ENCODE results near the gene RPUSD3. TPM values are rescaled to one million over a fixed set of nuclear protein-coding genes. Genes with fewer than 3 reads are reported as not detected.

RPUSD3 gene
- total and polyA plus RNA-seq, 5 donors from 2014 or later = 21.1 to 72.3 (median 62.2) TPM

DNA sequence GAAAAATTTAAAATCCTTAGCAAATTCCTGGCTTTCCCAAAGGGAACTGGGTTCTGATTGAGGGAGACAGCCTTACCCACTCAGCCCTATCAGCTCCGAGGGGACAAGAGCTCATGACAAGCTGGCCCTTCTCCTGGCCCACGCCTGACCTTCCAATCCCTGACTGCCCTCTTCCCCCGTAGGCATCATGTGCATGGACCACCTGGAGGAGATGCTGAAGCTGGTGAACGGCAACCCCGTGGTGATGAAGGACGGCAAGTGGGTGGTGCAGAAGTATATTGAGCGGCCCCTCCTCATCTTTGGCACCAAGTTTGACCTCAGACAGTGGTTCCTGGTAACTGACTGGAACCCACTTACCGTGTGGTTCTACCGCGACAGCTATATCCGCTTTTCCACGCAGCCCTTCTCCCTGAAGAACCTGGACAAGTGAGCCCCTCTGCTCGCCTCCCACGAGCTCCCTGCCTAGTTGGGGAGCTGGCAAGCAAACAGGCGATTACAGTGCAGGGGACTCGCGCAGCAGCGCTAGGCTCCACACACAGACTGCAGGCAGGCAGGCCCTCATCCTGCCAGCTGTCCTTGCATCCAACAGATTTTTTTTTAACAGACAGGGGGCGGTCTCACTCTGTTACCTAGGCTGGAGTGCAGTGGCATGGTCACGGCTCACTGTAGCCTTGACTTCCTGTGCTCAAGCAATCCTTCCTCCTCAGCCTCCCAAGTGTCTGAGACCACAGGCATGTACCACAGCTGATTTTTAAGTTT is 16.8 kb downstream of the RPUSD3 start:
- Histone ChIP-seq H3K27me3 (ENCODE audit: control insufficient read depth, insufficient read depth, low read length) (no peaks in the 10 kb centered on the region), H3K4me3 (ENCODE audit: low read depth, low read length) (no peak overlapping the region), H3K4me1 (ENCODE audit: control insufficient read depth, insufficient read depth, low read length, poor library complexity, severe bottlenecking) (no peaks in the 10 kb centered on the region), H3K9me3 (ENCODE audit: control insufficient read depth in 2 of 2, low read length in 2 of 2) (no peaks in the 10 kb centered on the region), H3K36me3 (ENCODE audit: control insufficient read depth, insufficient read depth, low read length) (peaks cover 8% of the 10 kb centered on the region), H3K27ac (ENCODE audit: insufficient read depth, low read length, poor library complexity, severe bottlenecking) (no peak overlapping the region)
- DNase-seq (peak in 2 of 3 donors; percentile 29 to 71), ATAC-seq (ENCODE audit: low read depth in 2 of 2) (peak in 1 of 2 donors; percentile 46)
- Mint-ChIP-seq H3K27ac (peak overlapping the region in 1 of 3 donors; percentile 25), H3K4me3 (no peak overlapping the region), H3K27me3 (no peaks in the 10 kb centered on the region), H3K36me3 (peaks cover 8% of the 10 kb centered on the region), H3K9me3 (no peaks in the 10 kb centered on the region), H3K4me1 (peaks cover 0 to 16% (median 3%) of the 10 kb centered on the region in 4 donors)

DNA sequence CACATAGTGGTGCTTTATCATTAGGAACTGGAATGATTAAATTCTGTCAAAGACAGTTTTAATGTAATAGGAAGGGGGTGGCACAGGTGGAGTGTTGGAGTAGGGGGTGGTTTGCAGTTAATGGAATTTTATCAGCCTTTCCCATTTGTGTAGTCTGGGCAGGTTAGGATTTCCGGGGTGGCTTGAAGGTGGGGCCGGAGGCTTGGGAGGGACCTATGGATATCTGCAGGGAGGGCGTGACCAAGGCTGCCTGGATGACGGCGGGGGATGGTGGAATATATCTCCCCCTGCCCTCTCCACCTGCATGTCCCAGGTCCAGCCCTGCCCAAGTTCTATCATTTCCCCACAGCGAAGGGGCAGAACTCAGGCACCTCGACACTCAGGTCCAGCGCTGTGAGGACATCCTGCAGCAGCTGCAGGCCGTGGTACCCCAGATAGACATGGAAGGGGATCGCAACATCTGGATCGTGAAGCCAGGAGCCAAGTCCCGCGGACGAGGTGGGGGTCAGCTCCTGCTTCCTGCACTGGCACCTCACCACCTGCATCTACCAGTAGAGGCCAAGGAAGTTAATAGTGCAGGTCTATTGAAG is 18.3 kb downstream of the RPUSD3 start:
- H3K27me3 ChIP-seq (ENCODE audit: control insufficient read depth, insufficient read depth, low read length) = no peaks in the 10 kb centered on the region
- DNase-seq (no peak), ATAC-seq (ENCODE audit: low read depth in 2 of 2) (no peak)
- no peak overlapping the region for H3K27ac Mint-ChIP-seq
- H3K4me3 Mint-ChIP-seq = no peak overlapping the region
- H3K9me3 Mint-ChIP-seq = no peaks in the 10 kb centered on the region
- no peaks in the 10 kb centered on the region for H3K27me3 Mint-ChIP-seq
- H3K27ac ChIP-seq (ENCODE audit: insufficient read depth, low read length, poor library complexity, severe bottlenecking) = no peak overlapping the region
- H3K36me3 ChIP-seq (ENCODE audit: control insufficient read depth, insufficient read depth, low read length) = peaks cover 8% of the 10 kb centered on the region
- peaks cover 5% of the 10 kb centered on the region for H3K36me3 Mint-ChIP-seq
- H3K4me3 ChIP-seq (ENCODE audit: low read depth, low read length) = no peak overlapping the region
- H3K4me1 ChIP-seq (ENCODE audit: control insufficient read depth, insufficient read depth, low read length, poor library complexity, severe bottlenecking) = no peaks in the 10 kb centered on the region
- H3K4me1 Mint-ChIP-seq = peaks cover 0 to 9% (median 2%) of the 10 kb centered on the region in 4 donors
- H3K9me3 ChIP-seq (ENCODE audit: control insufficient read depth in 2 of 2, low read length in 2 of 2) = no peaks in the 10 kb centered on the region

DNA sequence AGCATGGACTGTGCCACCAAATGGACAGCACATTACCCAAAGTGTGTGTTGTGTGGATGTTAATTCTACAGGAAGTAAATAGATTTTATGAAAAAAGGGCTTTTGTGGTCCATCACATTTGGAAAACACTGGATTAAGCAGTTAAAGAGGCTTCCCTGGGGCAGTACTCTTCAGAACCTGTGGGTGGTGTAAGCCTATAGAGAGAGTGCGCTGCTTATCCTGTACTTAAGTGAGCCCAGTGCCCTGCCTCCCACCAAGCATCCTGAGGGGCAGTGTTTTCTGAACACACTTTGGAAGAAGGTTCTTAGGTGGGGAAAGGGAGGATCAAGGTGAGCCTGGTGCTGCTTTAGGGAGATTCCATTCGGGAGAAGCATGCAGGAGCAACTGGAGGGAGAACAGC is 22.9 kb downstream of the RPUSD3 start:
- Mint-ChIP-seq H3K27me3 (no peaks in the 10 kb centered on the region), H3K4me1 (peaks cover 0 to 5% (median 0%) of the 10 kb centered on the region in 4 donors), H3K27ac (no peak overlapping the region), H3K36me3 (peaks cover 11% of the 10 kb centered on the region), H3K4me3 (no peak overlapping the region), H3K9me3 (peaks cover 0 to 1% (median 0%) of the 10 kb centered on the region in 7 donors)
- Histone ChIP-seq H3K27me3 (ENCODE audit: control insufficient read depth, insufficient read depth, low read length) (no peaks in the 10 kb centered on the region), H3K4me1 (ENCODE audit: control insufficient read depth, insufficient read depth, low read length, poor library complexity, severe bottlenecking) (no peaks in the 10 kb centered on the region), H3K9me3 (ENCODE audit: control insufficient read depth in 2 of 2, low read length in 2 of 2) (no peaks in the 10 kb centered on the region), H3K27ac (ENCODE audit: insufficient read depth, low read length, poor library complexity, severe bottlenecking) (no peak overlapping the region), H3K4me3 (ENCODE audit: low read depth, low read length) (no peak overlapping the region), H3K36me3 (ENCODE audit: control insufficient read depth, insufficient read depth, low read length) (no peaks in the 10 kb centered on the region)
- DNase-seq = peak in 1 of 3 donors; percentile 19
- no peak for ATAC-seq (ENCODE audit: low read depth in 2 of 2)

DNA sequence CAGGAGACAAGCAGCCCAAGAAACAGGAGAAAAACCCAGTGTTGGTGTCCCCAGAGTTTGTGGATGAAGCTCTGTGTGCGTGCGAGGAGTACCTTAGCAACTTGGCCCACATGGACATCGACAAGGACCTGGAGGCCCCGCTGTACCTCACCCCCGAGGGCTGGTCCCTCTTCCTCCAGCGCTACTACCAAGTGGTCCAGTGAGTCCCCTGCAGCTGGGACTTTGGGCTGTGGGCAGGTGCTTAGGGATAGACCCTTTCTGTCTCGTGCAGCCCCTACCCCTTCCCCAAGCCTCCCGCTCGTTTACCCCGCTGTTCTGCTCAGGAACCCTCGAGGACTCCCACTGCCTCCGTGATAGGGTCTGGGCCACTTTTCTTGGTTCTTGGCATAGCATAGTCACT is 23.3 kb downstream of the RPUSD3 start:
- no peak for ATAC-seq (ENCODE audit: low read depth in 2 of 2)
- H3K36me3 ChIP-seq (ENCODE audit: control insufficient read depth, insufficient read depth, low read length) = no peaks in the 10 kb centered on the region
- no peak overlapping the region for H3K4me3 Mint-ChIP-seq
- peaks cover 11% of the 10 kb centered on the region for H3K36me3 Mint-ChIP-seq
- no peaks in the 10 kb centered on the region for H3K4me1 ChIP-seq (ENCODE audit: control insufficient read depth, insufficient read depth, low read length, poor library complexity, severe bottlenecking)
- H3K4me1 Mint-ChIP-seq = peaks cover 0 to 5% (median 0%) of the 10 kb centered on the region in 4 donors
- no peaks in the 10 kb centered on the region for H3K27me3 Mint-ChIP-seq
- peaks cover 0 to 1% (median 0%) of the 10 kb centered on the region in 7 donors for H3K9me3 Mint-ChIP-seq
- no peaks in the 10 kb centered on the region for H3K9me3 ChIP-seq (ENCODE audit: control insufficient read depth in 2 of 2, low read length in 2 of 2)
- no peaks in the 10 kb centered on the region for H3K27me3 ChIP-seq (ENCODE audit: control insufficient read depth, insufficient read depth, low read length)
- H3K4me3 ChIP-seq (ENCODE audit: low read depth, low read length) = no peak overlapping the region
- H3K27ac ChIP-seq (ENCODE audit: insufficient read depth, low read length, poor library complexity, severe bottlenecking) = no peak overlapping the region
- H3K27ac Mint-ChIP-seq = no peak overlapping the region
- DNase-seq = no peak

DNA sequence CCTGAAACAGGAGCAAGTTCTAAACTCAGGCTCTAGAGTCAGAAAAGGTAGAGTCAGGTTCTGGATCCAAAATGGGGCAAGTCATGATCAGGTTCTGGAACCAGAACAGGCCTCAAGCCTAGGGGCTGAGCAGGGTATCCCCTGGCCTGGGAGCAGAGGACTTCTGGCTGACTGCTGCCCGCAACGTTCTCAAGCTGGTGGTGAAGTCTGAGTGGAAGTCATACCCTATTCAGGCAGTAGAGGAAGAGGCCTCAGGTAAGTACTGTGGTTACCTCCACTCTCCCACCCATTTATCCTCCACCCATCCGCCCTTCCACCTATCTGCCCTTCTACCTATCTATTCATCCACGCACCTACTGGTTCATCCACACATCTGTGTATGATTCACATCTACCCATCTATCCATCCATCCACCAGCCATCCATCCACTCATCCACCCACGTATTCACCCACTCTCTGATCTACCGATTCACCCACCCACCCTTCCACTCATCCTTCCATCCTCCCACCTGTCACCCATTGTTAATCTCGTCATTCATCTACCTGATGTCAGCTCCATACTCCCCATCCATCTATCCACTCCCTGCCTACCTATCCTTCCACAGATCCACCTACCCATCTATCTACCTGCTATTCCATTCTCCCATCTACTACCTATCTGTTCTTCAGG is 25.0 kb downstream of the RPUSD3 start:
- no peak for ATAC-seq (ENCODE audit: low read depth in 2 of 2)
- Mint-ChIP-seq H3K4me1 (peaks cover 0 to 5% (median 0%) of the 10 kb centered on the region in 4 donors), H3K4me3 (no peak overlapping the region), H3K27ac (peak overlapping the region in 1 of 3 donors; percentile 73), H3K36me3 (peaks cover 11% of the 10 kb centered on the region), H3K9me3 (peaks cover 0 to 1% (median 0%) of the 10 kb centered on the region in 7 donors), H3K27me3 (no peaks in the 10 kb centered on the region)
- H3K4me3 ChIP-seq (ENCODE audit: low read depth, low read length) = no peak overlapping the region
- H3K27me3 ChIP-seq (ENCODE audit: control insufficient read depth, insufficient read depth, low read length) = no peaks in the 10 kb centered on the region
- H3K4me1 ChIP-seq (ENCODE audit: control insufficient read depth, insufficient read depth, low read length, poor library complexity, severe bottlenecking) = no peaks in the 10 kb centered on the region
- H3K36me3 ChIP-seq (ENCODE audit: control insufficient read depth, insufficient read depth, low read length) = no peaks in the 10 kb centered on the region
- H3K9me3 ChIP-seq (ENCODE audit: control insufficient read depth in 2 of 2, low read length in 2 of 2) = no peaks in the 10 kb centered on the region
- no peak for DNase-seq
- H3K27ac ChIP-seq (ENCODE audit: insufficient read depth, low read length, poor library complexity, severe bottlenecking) = no peak overlapping the region

DNA sequence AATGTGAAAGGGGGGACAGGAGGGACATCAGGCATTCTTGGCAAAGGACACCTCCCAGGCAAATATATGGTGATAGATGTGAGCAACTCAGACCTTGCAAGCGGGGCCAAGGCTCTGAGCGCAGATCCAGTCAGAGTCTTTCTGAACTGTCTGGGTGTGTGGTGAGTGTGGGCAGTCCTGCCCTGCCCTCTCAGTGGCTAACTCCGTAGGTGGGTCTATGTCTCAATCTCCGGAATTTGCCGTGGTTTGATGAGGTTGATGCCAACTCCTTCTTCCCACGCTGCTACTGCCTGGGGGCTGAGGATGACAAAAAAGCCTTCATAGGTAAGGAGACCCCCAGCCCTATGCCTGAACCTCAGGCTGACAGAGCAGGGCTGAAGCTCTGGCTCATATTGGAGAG is 26.4 kb downstream of the RPUSD3 start:
- H3K4me1 Mint-ChIP-seq = peaks cover 0 to 5% (median 0%) of the 10 kb centered on the region in 4 donors

DNA sequence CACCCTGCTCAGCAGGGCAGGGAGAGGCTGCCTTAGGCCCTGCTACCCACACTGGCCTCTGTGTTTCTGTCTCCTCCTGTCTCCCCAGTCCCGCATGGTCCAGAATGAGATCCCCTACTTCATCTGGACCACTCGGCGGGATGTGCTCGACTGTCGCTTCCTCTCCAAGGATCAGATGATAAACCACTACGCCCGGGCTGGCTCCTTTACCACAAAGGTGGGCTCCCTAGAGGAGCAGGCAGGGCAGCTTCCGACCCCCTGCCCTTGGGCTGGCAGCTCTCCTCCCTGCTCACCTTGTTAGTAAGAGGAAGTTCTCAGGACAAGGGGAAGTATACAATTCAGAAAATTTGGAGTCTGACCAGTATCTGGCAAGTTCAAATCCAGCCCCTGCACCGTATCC is 27.8 kb downstream of the RPUSD3 start:
- Histone ChIP-seq H3K9me3 (ENCODE audit: control insufficient read depth in 2 of 2, low read length in 2 of 2) (no peaks in the 10 kb centered on the region), H3K4me3 (ENCODE audit: low read depth, low read length) (no peak overlapping the region), H3K27ac (ENCODE audit: insufficient read depth, low read length, poor library complexity, severe bottlenecking) (no peak overlapping the region), H3K27me3 (ENCODE audit: control insufficient read depth, insufficient read depth, low read length) (no peaks in the 10 kb centered on the region), H3K4me1 (ENCODE audit: control insufficient read depth, insufficient read depth, low read length, poor library complexity, severe bottlenecking) (no peaks in the 10 kb centered on the region), H3K36me3 (ENCODE audit: control insufficient read depth, insufficient read depth, low read length) (no peaks in the 10 kb centered on the region)
- Mint-ChIP-seq H3K36me3 (peaks cover 21% of the 10 kb centered on the region), H3K27me3 (no peaks in the 10 kb centered on the region), H3K27ac (no peak overlapping the region), H3K9me3 (peaks cover 0 to 1% (median 0%) of the 10 kb centered on the region in 7 donors), H3K4me1 (peaks cover 5 to 13% (median 9%) of the 10 kb centered on the region in 4 donors), H3K4me3 (no peak overlapping the region)
- DNase-seq = no peak
- no peak for ATAC-seq (ENCODE audit: low read depth in 2 of 2)

More for the DNA sequence above, 26.4 kb downstream of the RPUSD3 start:
- Histone ChIP-seq H3K9me3 (ENCODE audit: control insufficient read depth in 2 of 2, low read length in 2 of 2) (no peaks in the 10 kb centered on the region), H3K27ac (ENCODE audit: insufficient read depth, low read length, poor library complexity, severe bottlenecking) (no peak overlapping the region), H3K4me3 (ENCODE audit: low read depth, low read length) (no peak overlapping the region), H3K36me3 (ENCODE audit: control insufficient read depth, insufficient read depth, low read length) (no peaks in the 10 kb centered on the region), H3K4me1 (ENCODE audit: control insufficient read depth, insufficient read depth, low read length, poor library complexity, severe bottlenecking) (no peaks in the 10 kb centered on the region), H3K27me3 (ENCODE audit: control insufficient read depth, insufficient read depth, low read length) (no peaks in the 10 kb centered on the region)
- H3K27ac Mint-ChIP-seq = no peak overlapping the region
- peaks cover 14% of the 10 kb centered on the region for H3K36me3 Mint-ChIP-seq
- H3K27me3 Mint-ChIP-seq = no peaks in the 10 kb centered on the region
- ATAC-seq (ENCODE audit: low read depth in 2 of 2) = no peak
- no peak overlapping the region for H3K4me3 Mint-ChIP-seq
- peaks cover 0 to 1% (median 0%) of the 10 kb centered on the region in 7 donors for H3K9me3 Mint-ChIP-seq
- DNase-seq = no peak
